Sigmoid colon (tissue), 7 donors: ENCODE results near the gene HMOX1. TPM values are rescaled to one million over a fixed set of nuclear protein-coding genes. Genes with fewer than 3 reads are reported as not detected.

Experiments
- DNase-seq: peaks from one replicate; pipeline ENCODE4 v3.0.0-alpha.2; 2019
- H3K27ac ChIP-seq, 4 donors: fragments of 200-600 bp; sonication (generic); one replicate each; pipeline ENCODE4 v1.5.1; 2016 to 2019; ENCODE audit warnings: mild to moderate bottlenecking in 1 of 4
- H3K27me3 ChIP-seq, 3 donors: fragments of 200-600 bp; sonication (generic); one replicate each; pipeline ENCODE4 v1.5.1; 2019; ENCODE audit warnings: mild to moderate bottlenecking in 1 of 3
- H3K36me3 ChIP-seq, 4 donors: fragments of 200-600 bp; sonication (generic); one replicate each; pipeline ENCODE4 v1.5.1; 2016 to 2019
- H3K4me1 ChIP-seq, 4 donors: fragments of 200-600 bp; sonication (generic); one replicate each; pipeline ENCODE4 v1.5.1; 2017 to 2019
- H3K4me3 ChIP-seq, 4 donors: fragments of 200-600 bp; sonication (generic); one replicate each; pipeline ENCODE4 v1.5.1; 2017 to 2019; ENCODE audit warnings: mild to moderate bottlenecking in 2 of 4, moderate library complexity in 1 of 4
- H3K9me3 ChIP-seq, 4 donors: fragments of 200-600 bp in 3 of 4; sonication (generic) in 3 of 4; one replicate each; pipeline versions ENCODE4 v1.5.1 to v1.6.1; 2013 to 2019
- CTCF ChIP-seq, 4 experiments: fragments of 450-650 bp in 3 of 4; fragments of 200-600 bp in 1 of 4; IDR thresholded peaks; one replicate each; pipeline ENCODE4 v1.5.1; 2016 to 2019; ENCODE audit warnings: antibody characterized with exemption in 4 of 4, mild to moderate bottlenecking in 3 of 4, moderate library complexity in 2 of 4
- EP300 ChIP-seq, 4 donors: sonication (generic); formaldehyde crosslinking; IDR thresholded peaks; one replicate each; pipeline ENCODE4 v1.6.1; 2017; ENCODE audit warnings: antibody characterized with exemption in 4 of 4
- POLR2A ChIP-seq, 2 donors: fragments of 450-650 bp; IDR thresholded peaks; one replicate each; pipeline ENCODE4 v1.6.1; 2016; ENCODE audit warnings: antibody characterized with exemption in 2 of 2, mild to moderate bottlenecking in 2 of 2, moderate library complexity in 2 of 2
- POLR2AphosphoS5 ChIP-seq, 4 donors: sonication (generic); formaldehyde crosslinking; IDR thresholded peaks; one replicate each; pipeline ENCODE4 v1.6.1; 2017; ENCODE audit warnings: antibody characterized with exemption in 4 of 4
- WGBS, 2 donors: extraction: QIAGEN DNeasy Blood & Tissue Kit; methylation state at CpG; one replicate each; pipeline ENCODE4 v1.1.7; 2013; 5-methylcytosine and 5-hydroxymethylcytosine counted together
- intact Hi-C: fragments of 100-400 bp; cut with DNase I; formaldehyde crosslinking; loops from one replicate; pipeline ENCODE4 v1.15.1; 2023
- polyA plus RNA-seq, 3 donors: library from polyadenylated mRNA; stranded (reverse); fragments of 200-250 nt; gene quantifications; one replicate each; pipeline ENCODE4 v1.2.3, GENCODE V29; 2013
- total RNA-seq, 4 donors: library from RNA; depleted of rRNA; stranded (reverse); fragments of >200 nt; gene quantifications; one replicate each; pipeline ENCODE4 v1.1.0, GENCODE V29; 2016
- donor health status: healthy with polysubstance abuse.
- donor health status: Bipolar disorder and iron deficiency.
- donor health status: healthy.

HMOX1 gene
- total and polyA plus RNA-seq, 7 donors = 5.0 to 138 (median 35.5) TPM

- Histone ChIP-seq H3K4me3 (no peak overlapping the region), H3K27me3 (no peaks in the 10 kb centered on the region), H3K9me3 (no peaks in the 10 kb centered on the region), H3K4me1 (peaks cover 0 to 11% (median 6%) of the 10 kb centered on the region in 4 donors), H3K36me3 (peaks cover 43 to 91% (median 71%) of the 10 kb centered on the region in 4 donors), H3K27ac (no peak overlapping the region)
- TF ChIP-seq POLR2A (IDR thresholded peaks at IDR 0.05) = no peak
- no peak for TF ChIP-seq EP300 (IDR thresholded peaks at IDR 0.05)
- no peak for TF ChIP-seq CTCF (IDR thresholded peaks at IDR 0.05)
- no peak for TF ChIP-seq POLR2AphosphoS5 (IDR thresholded peaks at IDR 0.05)
- intact Hi-C loops = no loop called here
- no peak for DNase-seq
- WGBS, 2 donors = 86 to 89% methylated on average over 7 of the region's 7 CpGs
These were observed 45.4 kb upstream of the HMOX1 start for GRCh38 chr22:35335468-35335867.

- peaks cover 0 to 4% (median under 1%) of the 10 kb centered on the region in 4 donors for H3K4me1 ChIP-seq
- H3K27ac ChIP-seq = no peak overlapping the region
- no peak for TF ChIP-seq POLR2AphosphoS5 (IDR thresholded peaks at IDR 0.05)
- TF ChIP-seq POLR2A (IDR thresholded peaks at IDR 0.05) = no peak
- no peak for TF ChIP-seq EP300 (IDR thresholded peaks at IDR 0.05)
- no peak for TF ChIP-seq CTCF (IDR thresholded peaks at IDR 0.05)
- intact Hi-C loops = no loop called here
- H3K36me3 ChIP-seq = peaks cover 43 to 97% (median 78%) of the 10 kb centered on the region in 4 donors
- no peaks in the 10 kb centered on the region for H3K9me3 ChIP-seq
- DNase-seq = peak; percentile 56
- H3K27me3 ChIP-seq = no peaks in the 10 kb centered on the region
- WGBS, 2 donors = 87 to 94% methylated on average over 12 of the region's 12 CpGs
- H3K4me3 ChIP-seq = no peak overlapping the region
These were observed 44.7 kb upstream of the HMOX1 start for GRCh38 chr22:35335936-35336781.

GRCh38 chr22:35337932-35338331 lies 43.0 kb upstream of the HMOX1 start:
- H3K27ac ChIP-seq = no peak overlapping the region
- H3K4me1 ChIP-seq = no peaks in the 10 kb centered on the region
- peaks cover 36 to 97% (median 79%) of the 10 kb centered on the region in 4 donors for H3K36me3 ChIP-seq
- no peaks in the 10 kb centered on the region for H3K27me3 ChIP-seq
- no peak for DNase-seq
- H3K9me3 ChIP-seq = no peaks in the 10 kb centered on the region
- TF ChIP-seq EP300 (IDR thresholded peaks at IDR 0.05) = no peak
- no peak for TF ChIP-seq POLR2AphosphoS5 (IDR thresholded peaks at IDR 0.05)
- no peak for TF ChIP-seq POLR2A (IDR thresholded peaks at IDR 0.05)
- no peak for TF ChIP-seq CTCF (IDR thresholded peaks at IDR 0.05)
- 89 to 92% methylated on average over 4 of the region's 4 CpGs for WGBS, 2 donors
- H3K4me3 ChIP-seq = no peak overlapping the region
- intact Hi-C loops = no loop called here

GRCh38 chr22:35341090-35341874 lies 39.6 kb upstream of the HMOX1 start:
- TF ChIP-seq EP300 (IDR thresholded peaks at IDR 0.05) (no peak), POLR2AphosphoS5 (IDR thresholded peaks at IDR 0.05) (no peak)
- Histone ChIP-seq H3K9me3 (no peaks in the 10 kb centered on the region), H3K27ac (no peak overlapping the region), H3K4me1 (no peaks in the 10 kb centered on the region), H3K27me3 (no peaks in the 10 kb centered on the region), H3K4me3 (no peak overlapping the region), H3K36me3 (peaks cover 21 to 97% (median 60%) of the 10 kb centered on the region in 4 donors)
- intact Hi-C loops = no loop called here
- DNase-seq = no peak
- WGBS, 2 donors = 93% methylated on average over 19 of the region's 19 CpGs

- H3K27me3 ChIP-seq = no peaks in the 10 kb centered on the region
- intact Hi-C loops = no loop called here
- no peak overlapping the region for H3K27ac ChIP-seq
- WGBS, 2 donors = 95 to 98% methylated on average over 4 of the region's 4 CpGs
- TF ChIP-seq CTCF (IDR thresholded peaks at IDR 0.05) (no peak), EP300 (IDR thresholded peaks at IDR 0.05) (no peak), POLR2A (IDR thresholded peaks at IDR 0.05) (no peak), POLR2AphosphoS5 (IDR thresholded peaks at IDR 0.05) (no peak)
- no peaks in the 10 kb centered on the region for H3K4me1 ChIP-seq
- no peak overlapping the region for H3K4me3 ChIP-seq
- H3K9me3 ChIP-seq = no peaks in the 10 kb centered on the region
- peaks cover 13 to 97% (median 54%) of the 10 kb centered on the region in 4 donors for H3K36me3 ChIP-seq
- DNase-seq = no peak
These were observed 38.5 kb upstream of the HMOX1 start for GRCh38 chr22:35342390-35342789.
